Measurements from ENCODE around the gene BRAF.
"Not testable (repeated sequence)": the region's sequence is repeated elsewhere in the genome, so short reads cannot be mapped to it uniquely, and the experiment has no call there.

The BRAF gene

GRCh38 chr7:140873434-140873833 is 51.3 kb downstream of the BRAF start:
- FAIRE-seq: no peak

- FAIRE-seq: peak; percentile 77
These were observed 54.7 kb downstream of the BRAF start for GRCh38 chr7:140870003-140870402.

GRCh38 chr7:140869430-140869829 is 55.3 kb downstream of the BRAF start:
- FAIRE-seq: peak; percentile 59

- no peak for FAIRE-seq
These were observed 57.0 kb downstream of the BRAF start for GRCh38 chr7:140867467-140868462.

DNA sequence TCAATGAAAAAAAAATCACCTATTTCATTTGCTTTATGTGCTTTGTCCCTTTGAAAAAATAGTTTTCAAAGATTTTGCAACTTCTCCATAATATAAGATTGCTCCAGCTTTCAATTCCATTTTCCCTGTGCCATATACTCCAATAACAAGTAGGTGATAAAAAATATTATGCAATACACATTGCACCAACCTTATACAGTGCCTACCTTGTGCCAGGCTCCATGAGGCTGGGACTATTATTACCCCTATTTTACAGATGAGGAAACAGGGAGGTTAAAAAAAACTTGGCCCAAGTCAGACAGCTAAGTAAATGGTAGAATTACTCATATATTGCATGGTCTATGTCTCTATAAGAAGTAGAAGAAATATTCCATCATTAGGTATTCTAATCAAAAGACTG is 57.8 kb downstream of the BRAF start:
- no peak for FAIRE-seq

GRCh38 chr7:140864732-140865131 is 60.0 kb downstream of the BRAF start:
- no peak for FAIRE-seq

DNA sequence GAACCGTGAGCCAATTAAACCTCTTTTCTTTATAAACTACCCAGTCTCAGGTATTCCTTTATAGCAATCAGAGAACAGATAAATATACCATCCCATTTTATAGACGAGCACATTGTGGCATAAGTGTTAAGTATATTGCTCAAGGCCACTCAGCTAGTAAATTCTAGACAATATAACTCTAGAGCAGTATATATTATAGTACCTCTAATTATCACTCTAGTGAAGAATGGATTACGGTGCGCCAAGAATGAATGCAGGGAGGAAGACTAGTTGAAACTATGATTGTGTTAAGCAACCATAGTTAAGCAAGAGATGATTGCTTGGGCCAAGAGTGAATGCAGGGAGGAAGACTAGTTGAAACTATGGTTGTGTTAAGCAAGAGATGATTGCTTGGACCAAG is 60.9 kb downstream of the BRAF start:
- FAIRE-seq: no peak

GRCh38 chr7:140863184-140863583 is 61.5 kb downstream of the BRAF start:
- FAIRE-seq: peak; percentile 19

DNA sequence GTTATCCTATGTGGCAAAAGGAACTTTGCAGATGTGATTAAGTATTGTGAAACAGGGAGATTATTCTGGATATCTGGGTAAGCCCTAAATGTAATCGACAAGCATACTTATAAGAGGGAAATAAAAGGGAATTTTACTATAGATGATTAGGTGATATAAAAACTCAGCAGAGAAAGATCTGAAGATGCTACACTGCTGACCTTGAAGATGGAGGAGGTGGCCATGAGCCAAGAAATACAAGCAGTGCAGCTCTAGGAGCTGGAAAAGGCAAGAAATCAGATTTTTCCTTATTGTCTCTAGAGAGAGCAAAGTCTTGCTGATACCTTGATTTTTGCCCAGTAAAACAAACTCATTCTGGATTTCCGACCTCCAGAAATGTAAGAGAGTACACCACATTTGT is 67.7 kb downstream of the BRAF start:
- no peak for FAIRE-seq

DNA sequence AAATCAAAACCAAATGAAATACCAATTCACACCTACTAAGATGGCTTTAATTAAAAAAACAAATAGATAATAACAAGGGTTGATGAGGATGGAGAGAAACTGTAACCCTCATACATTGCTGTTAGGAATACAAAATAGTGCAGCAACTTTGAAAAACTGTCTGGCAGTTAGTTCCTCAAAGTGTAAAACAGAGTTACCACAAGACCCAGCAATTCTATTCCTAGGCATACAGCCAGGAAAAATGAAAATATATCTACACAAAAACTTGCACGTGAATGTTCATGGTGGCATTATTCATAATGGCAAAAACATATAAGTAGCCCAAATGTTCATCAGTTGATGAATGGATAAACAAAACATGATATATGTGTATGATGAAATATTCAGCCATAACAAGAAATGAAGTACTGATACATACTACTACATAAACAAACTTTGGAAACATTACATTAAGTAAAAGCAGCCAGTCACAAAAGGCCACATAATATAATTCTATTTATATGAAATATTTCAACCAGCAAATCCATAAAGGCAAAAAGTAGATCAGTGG is 83.5 kb downstream of the BRAF start:
- FAIRE-seq: no peak

GRCh38 chr7:140831724-140832123 is 93.0 kb downstream of the BRAF start:
- FAIRE-seq: no peak

DNA sequence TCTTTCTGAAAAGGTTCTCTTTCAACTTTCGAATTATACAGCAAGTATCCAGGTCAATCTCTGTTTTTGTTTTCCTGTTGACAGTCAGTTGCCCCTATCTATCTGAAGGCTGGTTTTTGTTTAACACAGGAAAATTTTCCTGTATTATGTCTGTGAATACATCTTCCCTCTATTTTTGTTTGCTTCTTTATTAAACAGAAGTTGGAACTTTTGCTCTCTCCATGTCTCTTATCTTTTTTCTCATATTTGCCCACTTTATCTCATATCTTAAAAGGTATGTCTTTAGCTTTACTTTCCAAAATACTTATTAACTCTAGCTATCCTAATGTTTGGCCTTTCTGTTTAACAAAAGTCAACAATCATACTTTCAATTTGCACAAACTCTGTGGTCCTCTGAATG is 95.0 kb downstream of the BRAF start:
- FAIRE-seq: no peak

DNA sequence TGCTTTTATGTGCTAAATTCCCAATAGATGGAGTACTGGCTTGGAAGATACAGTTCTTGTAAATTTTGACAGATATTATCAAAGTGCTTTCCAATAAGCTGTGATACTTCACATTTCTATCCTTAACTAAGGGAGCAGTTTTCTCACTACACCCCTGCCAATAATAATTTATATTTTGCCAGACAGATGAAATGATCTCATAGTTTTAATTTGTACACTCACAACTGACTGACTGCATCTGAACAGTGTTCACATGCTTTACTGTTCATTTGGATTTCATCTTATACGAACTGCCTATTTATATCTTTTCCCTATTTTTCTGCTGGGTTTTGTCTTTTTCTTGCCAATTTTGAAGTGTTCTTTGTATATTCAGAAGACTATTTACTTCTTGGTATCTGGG is 96.0 kb downstream of the BRAF start:
- no peak for FAIRE-seq

GRCh38 chr7:140817383-140817782 is 107.3 kb downstream of the BRAF start:
- FAIRE-seq: not testable (repeated sequence)

- FAIRE-seq: peak; percentile 95
These were observed 113.7 kb downstream of the BRAF start for GRCh38 chr7:140810830-140811556.

GRCh38 chr7:140810385-140810784 is 114.3 kb downstream of the BRAF start:
- no peak for FAIRE-seq

DNA sequence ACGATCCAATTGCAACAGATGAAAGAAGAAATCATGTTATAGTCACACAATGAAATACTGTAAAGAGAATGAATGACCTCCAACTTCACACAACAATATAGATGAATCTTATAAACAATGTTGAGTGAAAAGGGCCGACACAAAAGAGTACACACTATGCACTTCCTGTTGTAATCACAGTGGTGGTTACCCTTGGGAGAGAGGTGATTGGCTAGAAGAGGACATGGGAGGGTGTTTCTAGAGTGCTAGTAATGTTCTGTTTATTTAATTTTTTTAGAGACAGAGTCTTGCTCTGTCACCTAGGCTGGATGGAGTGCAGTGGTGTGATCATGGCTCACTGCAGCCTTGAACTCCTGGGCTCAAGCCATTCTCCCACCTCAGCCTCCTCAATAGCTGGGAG is 145.8 kb downstream of the BRAF start:
- FAIRE-seq: no peak

DNA sequence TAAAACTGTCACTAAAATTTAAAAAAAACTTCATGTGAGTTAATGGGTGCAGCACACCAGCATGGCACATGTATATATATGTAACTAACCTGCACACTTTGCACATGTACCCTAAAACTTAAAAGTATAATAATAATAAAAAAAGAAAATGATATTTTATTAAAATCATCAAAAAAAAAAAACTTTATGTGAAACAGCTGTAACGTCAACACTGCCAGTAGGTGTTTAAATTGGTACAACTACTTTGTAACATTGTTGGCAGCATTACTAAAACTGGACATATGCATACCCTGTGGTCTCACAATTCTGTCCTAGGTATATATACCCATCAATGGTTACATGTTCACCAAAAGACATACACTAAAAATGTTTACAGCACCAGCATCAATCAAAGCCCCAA is 146.2 kb downstream of the BRAF start:
- FAIRE-seq: no peak

GRCh38 chr7:140774371-140774770 is 150.4 kb downstream of the BRAF start:
- FAIRE-seq: no peak

- FAIRE-seq: no peak
These were observed 151.6 kb downstream of the BRAF start for GRCh38 chr7:140773104-140773503.

DNA sequence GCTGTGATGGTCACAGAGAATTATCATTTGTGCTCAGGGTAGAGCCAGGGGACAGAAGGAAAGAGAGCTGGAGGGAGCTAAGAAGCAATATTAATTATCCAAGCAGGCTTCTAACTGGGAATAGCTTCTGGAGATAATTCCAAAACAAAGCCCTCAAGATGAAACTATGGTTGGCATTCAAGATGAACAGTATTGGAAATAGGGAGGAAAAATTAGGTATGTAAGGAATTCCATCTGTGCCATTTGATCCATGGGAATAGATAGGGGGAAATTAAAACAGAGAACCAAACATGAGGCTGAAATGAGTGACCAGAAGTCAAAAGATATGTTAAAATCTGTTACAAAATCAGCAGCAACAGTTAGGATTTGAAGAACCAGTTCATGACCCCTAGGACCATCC is 152.9 kb downstream of the BRAF start:
- FAIRE-seq: no peak

DNA sequence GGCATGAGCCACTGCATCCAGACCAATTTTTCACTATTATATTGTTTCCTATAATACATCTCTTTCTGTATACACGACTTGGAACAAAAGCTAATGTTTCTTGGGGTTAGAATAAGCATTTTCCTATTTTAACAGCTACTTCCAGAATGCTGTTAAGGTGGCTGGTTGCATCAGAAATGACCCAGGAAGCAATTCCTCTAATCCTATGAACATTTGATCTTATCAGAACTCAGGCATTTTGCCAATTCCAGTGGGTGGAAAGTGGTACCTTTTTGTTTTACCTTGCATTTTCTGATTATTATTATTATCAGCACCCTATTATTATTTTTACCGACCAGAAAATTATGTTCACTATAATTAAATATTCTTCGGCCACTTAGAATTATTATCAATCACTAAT is 154.9 kb downstream of the BRAF start:
- FAIRE-seq: no peak

- no peak for FAIRE-seq
These were observed 157.3 kb downstream of the BRAF start for GRCh38 chr7:140767418-140767817.

DNA sequence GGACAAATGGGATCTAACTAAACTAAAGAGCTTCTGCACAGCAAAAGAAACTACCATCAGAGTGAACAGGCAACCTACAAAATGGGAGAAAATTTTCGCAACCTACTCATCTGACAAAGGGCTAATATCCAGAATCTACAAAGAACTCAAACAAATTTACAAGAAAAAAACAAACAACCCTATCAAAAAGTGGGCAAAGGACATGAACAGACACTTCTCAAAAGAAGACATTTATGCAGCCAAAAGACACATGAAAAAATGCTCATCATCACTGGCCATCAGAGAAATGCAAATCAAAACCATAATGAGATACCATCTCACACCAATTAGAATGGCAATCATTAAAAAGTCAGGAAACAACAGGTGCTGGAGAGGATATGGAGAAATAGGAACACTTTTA is 159.3 kb downstream of the BRAF start:
- not testable (repeated sequence) for FAIRE-seq
